Upper lobe of left lung (tissue), 6 donors: ENCODE results near the gene FOXD1. TPM values are rescaled to one million over a fixed set of nuclear protein-coding genes. Genes with fewer than 3 reads are reported as not detected.
"Not testable (repeated sequence)": the region's sequence is repeated elsewhere in the genome, so short reads cannot be mapped to it uniquely, and the experiment has no call there.

Experiments
- ATAC-seq, 2 donors: fragments of 200-7000 bp; cut with Tn5 transposase; one replicate each; pipeline ENCODE4 v1.9.1; 2022; ENCODE audit warnings: mild to moderate bottlenecking in 2 of 2, moderate library complexity in 2 of 2; ENCODE audit not compliant: low FRiP score in 2 of 2
- DNase-seq, 2 donors: peaks; one replicate each; pipeline ENCODE4 v3.0.0-alpha.2; 2019 to 2020
- H3K27ac ChIP-seq, 4 donors: fragments of 200-600 bp; sonication (generic); one replicate each; pipeline ENCODE4 v1.5.1; 2016 to 2019
- H3K27me3 ChIP-seq, 4 donors: fragments of 200-600 bp; sonication (generic); one replicate each; pipeline ENCODE4 v1.5.1; 2017 to 2019
- H3K36me3 ChIP-seq, 4 donors: fragments of 200-600 bp; sonication (generic); one replicate each; pipeline ENCODE4 v1.5.1; 2016 to 2019
- H3K4me1 ChIP-seq, 4 donors: fragments of 200-600 bp; sonication (generic); one replicate each; pipeline ENCODE4 v1.5.1; 2018 to 2019
- H3K4me3 ChIP-seq, 4 donors: fragments of 200-600 bp; sonication (generic); one replicate each; pipeline ENCODE4 v1.5.1; 2017 to 2019; ENCODE audit warnings: mild to moderate bottlenecking in 2 of 4, moderate library complexity in 1 of 4
- H3K9me3 ChIP-seq, 4 donors: fragments of 200-600 bp; sonication (generic); one replicate each; pipeline ENCODE4 v1.5.1; 2018 to 2019
- CTCF ChIP-seq, 6 experiments: fragments of 450-650 bp in 4 of 6; fragments of 200-600 bp in 2 of 6; sonication (generic) in 2 of 6; IDR thresholded peaks; one replicate each; pipeline ENCODE4 v1.5.1; 2016 to 2019; ENCODE audit warnings: antibody characterized with exemption in 6 of 6
- EP300 ChIP-seq, 4 donors: sonication (generic); formaldehyde crosslinking; IDR thresholded peaks; one replicate each; pipeline ENCODE4 v1.5.1; 2017; ENCODE audit warnings: antibody characterized with exemption in 4 of 4, control low read depth in 2 of 4
- POLR2A ChIP-seq, 4 donors: fragments of 450-650 bp; IDR thresholded peaks; one replicate each; pipeline ENCODE4 v1.5.1; 2016 to 2017; ENCODE audit warnings: antibody characterized with exemption in 4 of 4, mild to moderate bottlenecking in 2 of 4
- POLR2AphosphoS5 ChIP-seq, 2 donors: sonication (generic); formaldehyde crosslinking; IDR thresholded peaks; one replicate each; pipeline ENCODE4 v1.5.1; 2017; ENCODE audit warnings: antibody characterized with exemption in 2 of 2
- whole genome bisulfite sequencing, 2 donors: methylation state at CpG; one replicate each; pipeline ENCODE4 v1.1.5; 2017 to 2018; 5-methylcytosine and 5-hydroxymethylcytosine counted together
- total RNA-seq, 6 donors: library from RNA; depleted of rRNA in 4 of 6; stranded (reverse); fragments of >200 nt in 4 of 6; gene quantifications; one replicate each; pipeline versions ENCODE4 v1.1.0 to v1.2.1, GENCODE V29; 2016 to 2021
- donor health status: DM: no; HTN: no; CAD: no; lungs with moderate emphysema.
- donor health status: DM: no; HTN: yes; CAD: no; lungs with severe emphysema.

The FOXD1 gene
- total RNA-seq, 6 donors from 2014 or later, result 0.54 to 0.79 (median 0.67) TPM; not detected in 2

GRCh38 chr5:73415171-73415570, 33.4 kb downstream of the FOXD1 start:
- no peaks in the 10 kb centered on the region for H3K9me3 ChIP-seq
- no peak overlapping the region for H3K4me3 ChIP-seq
- TF ChIP-seq POLR2A (IDR thresholded peaks at IDR 0.05) (no peak), CTCF (IDR thresholded peaks at IDR 0.05) (no peak), POLR2AphosphoS5 (IDR thresholded peaks at IDR 0.05) (no peak), EP300 (IDR thresholded peaks at IDR 0.05) (no peak)
- H3K36me3 ChIP-seq, result no peaks in the 10 kb centered on the region
- DNase-seq (no peak), ATAC-seq (no peak)
- H3K27ac ChIP-seq, result no peak overlapping the region
- H3K27me3 ChIP-seq, result peaks cover 1 to 26% (median 16%) of the 10 kb centered on the region in 4 donors
- 78 to 86% methylated on average over 2 of the region's 2 CpGs for WGBS, 2 donors
- peaks cover 8 to 12% (median 10%) of the 10 kb centered on the region in 4 donors for H3K4me1 ChIP-seq

- Histone ChIP-seq H3K36me3 (no peaks in the 10 kb centered on the region), H3K27me3 (peaks cover 0 to 2% (median 0%) of the 10 kb centered on the region in 4 donors), H3K27ac (no peak overlapping the region), H3K4me3 (no peak overlapping the region), H3K4me1 (no peaks in the 10 kb centered on the region), H3K9me3 (no peaks in the 10 kb centered on the region)
- no peak for ATAC-seq
- 77% methylated on average over 1 of the region's 1 CpG for WGBS, 2 donors
- DNase-seq, result no peak
- TF ChIP-seq POLR2A (IDR thresholded peaks at IDR 0.05) (no peak), POLR2AphosphoS5 (IDR thresholded peaks at IDR 0.05) (no peak)
Observed at GRCh38 chr5:73412597-73412988, 36.0 kb downstream of the FOXD1 start.

- no peaks in the 10 kb centered on the region for H3K9me3 ChIP-seq
- H3K4me1 ChIP-seq, result no peaks in the 10 kb centered on the region
- DNase-seq (no peak), ATAC-seq (no peak)
- TF ChIP-seq EP300 (IDR thresholded peaks at IDR 0.05), result no peak
- no peak for TF ChIP-seq CTCF (IDR thresholded peaks at IDR 0.05)
- no peak for TF ChIP-seq POLR2AphosphoS5 (IDR thresholded peaks at IDR 0.05)
- TF ChIP-seq POLR2A (IDR thresholded peaks at IDR 0.05), result no peak
- H3K27ac ChIP-seq, result no peak overlapping the region
- no peaks in the 10 kb centered on the region for H3K36me3 ChIP-seq
- no peaks in the 10 kb centered on the region for H3K27me3 ChIP-seq
- WGBS, 2 donors, result 38 to 43% methylated on average over 5 of the region's 5 CpGs
- H3K4me3 ChIP-seq, result no peak overlapping the region
Observed at GRCh38 chr5:73411936-73412596, 36.5 kb downstream of the FOXD1 start.

GRCh38 chr5:73409927-73410326, 38.6 kb downstream of the FOXD1 start:
- H3K27ac ChIP-seq, ATAC-seq, H3K36me3 ChIP-seq, H3K27me3 ChIP-seq, H3K4me3 ChIP-seq, H3K9me3 ChIP-seq: not testable (repeated sequence)
- peaks cover 0 to 13% (median 4%) of the 10 kb centered on the region in 4 donors for H3K4me1 ChIP-seq
- peak in 1 of 2 donors; percentile 62 for DNase-seq
- WGBS, 2 donors, result 86% methylated on average over 18 of the region's 18 CpGs

- no peaks in the 10 kb centered on the region for H3K36me3 ChIP-seq
- H3K27ac ChIP-seq, result no peak overlapping the region
- no peaks in the 10 kb centered on the region for H3K9me3 ChIP-seq
- ATAC-seq, result no peak
- no peaks in the 10 kb centered on the region for H3K27me3 ChIP-seq
- H3K4me1 ChIP-seq, result peaks cover 0 to 13% (median 4%) of the 10 kb centered on the region in 4 donors
- no peak for TF ChIP-seq POLR2AphosphoS5 (IDR thresholded peaks at IDR 0.05)
- no peak for TF ChIP-seq EP300 (IDR thresholded peaks at IDR 0.05)
- no peak for TF ChIP-seq POLR2A (IDR thresholded peaks at IDR 0.05)
- no peak for TF ChIP-seq CTCF (IDR thresholded peaks at IDR 0.05)
- H3K4me3 ChIP-seq, result no peak overlapping the region
- WGBS, 2 donors, result 0 to 6% methylated on average over 1 of the region's 1 CpG
- no peak for DNase-seq
Observed at GRCh38 chr5:73405691-73406090, 42.9 kb downstream of the FOXD1 start.

- no peak for TF ChIP-seq POLR2AphosphoS5 (IDR thresholded peaks at IDR 0.05)
- TF ChIP-seq CTCF (IDR thresholded peaks at IDR 0.05), result no peak
- Histone ChIP-seq H3K9me3 (no peaks in the 10 kb centered on the region), H3K27me3 (no peaks in the 10 kb centered on the region), H3K4me3 (no peak overlapping the region), H3K27ac (no peak overlapping the region), H3K36me3 (no peaks in the 10 kb centered on the region), H3K4me1 (no peaks in the 10 kb centered on the region)
- DNase-seq, result no peak
- no peak for ATAC-seq
Observed at GRCh38 chr5:73399775-73400174, 48.8 kb downstream of the FOXD1 start.
